ENCODE data around the gene ERCC2.

DNA sequence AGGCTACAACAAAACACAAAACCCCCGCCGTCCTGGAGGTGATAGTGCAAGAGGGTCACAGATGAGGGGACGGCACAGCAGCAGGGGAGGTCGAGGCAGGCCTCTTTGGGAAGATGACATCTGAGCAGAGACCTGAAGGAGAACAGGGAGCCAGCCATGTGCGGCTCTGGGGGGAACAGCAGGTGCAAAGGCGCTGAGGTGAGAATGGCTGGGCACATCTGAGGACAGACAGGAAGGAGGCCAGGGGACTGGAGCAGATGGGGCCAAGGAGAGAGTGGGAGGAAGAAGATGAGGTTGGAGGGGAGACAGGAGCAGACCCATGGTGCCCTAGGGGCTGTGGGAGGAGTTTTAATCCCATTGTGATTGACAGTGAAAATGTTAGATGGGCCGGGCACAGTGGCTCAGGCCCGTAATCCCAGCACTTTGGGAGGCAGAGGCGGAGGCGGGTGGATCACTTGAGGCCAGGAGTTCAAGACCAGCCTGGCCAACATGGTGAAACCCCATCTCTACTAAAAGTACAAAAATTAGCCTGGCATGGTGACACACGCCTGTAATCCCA lies 45.9 kb downstream of the ERCC2 start:
- TF ChIP-seq POLR2AphosphoS5 (IDR thresholded peaks at IDR 0.05) (no peak), POLR2A (IDR thresholded peaks at IDR 0.05) (no peak), CTCF (IDR thresholded peaks at IDR 0.05) (no peak)
